GM18868 (cell line): ENCODE data around the gene ST7.
A peak's percentile ranks its signal among the peaks of the same experiment; 100 is the strongest.
"Not testable (repeated sequence)": the region's sequence is repeated elsewhere in the genome, so short reads cannot be mapped to it uniquely, and the experiment has no call there.

ENCODE experiments used
- ATAC-seq: cut with Tn5 transposase; IDR thresholded peaks from one replicate; pipeline ENCODE4 v1.9.1; 2021; ENCODE audit warnings: mild to moderate bottlenecking, moderate library complexity; ENCODE audit not compliant: unreplicated experiment

The ST7 gene

GRCh38 chr7:117088623-117089194 lies 135.4 kb downstream of the ST7 start:
- ATAC-seq: no peak

GRCh38 chr7:117090791-117091190 lies 137.5 kb downstream of the ST7 start:
- ATAC-seq: no peak

GRCh38 chr7:117091721-117092120 lies 138.4 kb downstream of the ST7 start:
- no peak for ATAC-seq

DNA sequence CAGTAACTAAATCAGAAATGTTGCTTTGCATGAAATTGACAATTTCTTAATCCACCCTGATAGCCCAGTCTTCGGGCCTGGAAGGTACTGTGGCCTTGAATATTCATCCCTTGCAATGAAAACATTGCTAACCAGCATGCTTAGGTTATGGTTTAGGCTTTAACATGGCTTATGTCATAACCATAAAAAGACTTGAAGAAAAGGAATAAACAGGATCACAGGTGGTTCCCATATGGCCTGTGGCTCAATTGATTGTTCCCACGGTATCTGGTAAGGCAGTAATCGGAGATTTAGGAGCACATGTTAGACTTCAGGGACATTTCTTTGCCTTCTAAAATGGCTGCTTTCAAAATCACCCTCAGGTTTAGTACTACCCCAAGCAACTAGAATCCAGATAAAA lies 139.5 kb downstream of the ST7 start:
- ATAC-seq: no peak

GRCh38 chr7:117094457-117094856 lies 141.2 kb downstream of the ST7 start:
- ATAC-seq: no peak

DNA sequence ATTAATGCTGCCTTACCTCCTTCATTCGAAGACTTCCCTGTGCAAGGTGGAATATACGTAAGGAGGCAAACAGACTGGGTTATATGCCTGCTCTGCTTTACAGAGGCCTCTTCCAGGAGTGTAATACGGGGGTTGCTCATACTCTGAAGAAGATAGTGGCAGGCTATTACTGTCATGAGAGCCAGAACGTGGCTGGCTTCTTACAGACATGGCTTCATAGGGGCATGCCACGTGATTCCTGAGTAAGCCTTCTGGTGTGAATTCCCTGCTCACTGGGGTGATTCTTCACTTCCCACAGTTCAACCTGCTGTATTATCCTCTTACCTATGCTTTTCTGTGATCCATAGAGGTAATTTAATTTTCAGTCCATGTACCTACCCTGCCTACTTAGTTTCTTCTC lies 141.8 kb downstream of the ST7 start:
- no peak for ATAC-seq

GRCh38 chr7:117096330-117096729 lies 143.0 kb downstream of the ST7 start:
- no peak for ATAC-seq

GRCh38 chr7:117096942-117097341 lies 143.6 kb downstream of the ST7 start:
- ATAC-seq: no peak

DNA sequence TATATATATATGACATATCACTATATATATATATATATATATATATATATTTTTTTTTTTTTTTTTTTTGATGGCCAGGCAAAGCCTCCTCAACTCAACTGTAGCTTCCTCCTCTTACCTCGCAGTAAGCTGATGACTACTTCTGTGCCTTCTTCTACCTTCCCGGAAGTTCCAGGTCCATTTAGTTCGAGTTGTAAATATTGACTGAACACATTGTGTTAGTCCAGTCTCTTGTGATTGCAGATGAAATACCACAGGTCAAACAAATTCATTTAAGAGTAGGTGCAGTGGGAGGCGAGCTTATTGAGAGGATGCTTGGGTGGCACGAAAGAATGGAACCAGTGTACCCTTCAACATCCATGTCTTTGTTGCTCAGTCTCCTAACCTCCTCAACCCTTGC lies 144.6 kb downstream of the ST7 start:
- no peak for ATAC-seq

DNA sequence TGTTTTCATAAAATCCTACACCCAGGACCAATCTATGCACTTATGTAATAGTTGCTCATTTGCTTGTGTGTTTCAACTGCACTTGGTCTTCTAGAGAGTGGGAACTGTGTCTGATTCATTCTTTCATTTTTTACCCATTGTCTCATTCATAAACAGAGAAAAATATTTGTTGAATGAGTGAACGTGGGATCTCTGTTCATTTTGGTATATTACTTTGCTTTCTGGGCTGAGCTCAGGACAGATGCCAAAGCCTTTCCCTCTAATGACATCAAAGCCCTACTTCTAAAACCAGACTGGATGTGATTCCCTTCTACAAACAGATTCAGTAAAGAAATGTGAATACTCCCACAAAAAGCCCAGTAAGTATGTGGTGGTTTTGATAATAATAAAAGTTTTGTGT lies 145.2 kb downstream of the ST7 start:
- no peak for ATAC-seq

GRCh38 chr7:117101026-117101425 lies 147.7 kb downstream of the ST7 start:
- no peak for ATAC-seq

DNA sequence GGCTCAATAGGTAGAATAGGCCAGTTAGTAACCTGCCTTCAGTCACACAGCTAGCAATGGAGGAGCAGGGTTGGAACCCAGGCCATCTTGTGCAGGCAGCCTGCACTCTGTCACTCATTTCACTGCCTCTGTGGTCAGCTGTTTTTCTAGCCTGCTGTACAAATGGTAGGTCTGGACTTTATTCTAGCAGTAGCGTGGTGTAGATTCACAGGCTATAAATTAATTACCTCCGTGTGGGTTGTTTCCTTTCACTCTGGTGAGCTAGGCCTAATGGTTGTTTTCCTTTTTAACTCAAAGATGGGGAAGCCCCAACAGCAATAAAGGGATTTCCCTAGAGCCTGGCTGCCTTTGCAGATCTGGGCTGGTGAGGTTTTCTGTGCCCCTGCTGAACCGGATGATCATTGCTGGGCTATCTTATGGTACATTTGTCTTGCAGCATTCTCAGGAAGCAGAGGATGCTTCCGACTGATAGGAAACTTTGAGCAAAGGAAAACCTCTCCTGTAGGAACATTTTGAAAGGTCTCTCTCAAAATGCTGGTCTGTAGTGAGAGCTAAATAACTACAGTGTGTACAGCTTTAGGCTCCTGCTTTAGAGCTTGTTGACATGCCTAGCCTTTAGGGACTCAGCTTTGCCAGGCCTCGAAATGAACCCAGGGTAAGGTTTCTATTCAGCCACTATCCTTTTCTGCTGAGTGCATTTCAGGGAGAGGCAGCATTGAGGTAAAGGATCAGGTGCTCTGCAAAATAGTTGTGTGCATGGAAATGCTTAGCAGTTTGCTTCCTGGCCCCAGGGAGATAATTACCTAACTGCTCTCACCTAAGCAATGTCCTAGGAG lies 157.4 kb downstream of the ST7 start:
- peak; percentile 96 for ATAC-seq

DNA sequence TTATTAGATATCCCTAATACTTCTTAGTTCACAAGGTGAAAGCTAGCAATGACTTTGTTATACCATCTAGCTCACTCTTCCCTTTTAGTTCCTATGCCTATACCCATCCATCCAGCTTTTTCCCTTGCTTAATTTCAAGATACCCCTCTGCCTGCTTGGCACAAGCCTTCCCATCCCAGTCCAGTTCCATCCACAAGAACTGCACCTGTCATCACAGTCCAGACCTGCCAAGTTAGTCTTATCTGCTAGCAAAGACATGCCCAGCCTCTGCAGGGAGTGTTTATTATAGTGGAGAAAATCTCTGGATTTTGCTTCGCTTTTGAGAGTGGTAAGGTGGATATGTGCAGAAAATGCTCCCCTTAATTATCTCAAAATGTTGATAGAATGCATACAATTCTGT lies 158.2 kb downstream of the ST7 start:
- ATAC-seq: no peak

GRCh38 chr7:117112640-117113039 lies 159.3 kb downstream of the ST7 start:
- ATAC-seq: no peak

- no peak for ATAC-seq
Observed at GRCh38 chr7:117113871-117114270, 160.6 kb downstream of the ST7 start.

DNA sequence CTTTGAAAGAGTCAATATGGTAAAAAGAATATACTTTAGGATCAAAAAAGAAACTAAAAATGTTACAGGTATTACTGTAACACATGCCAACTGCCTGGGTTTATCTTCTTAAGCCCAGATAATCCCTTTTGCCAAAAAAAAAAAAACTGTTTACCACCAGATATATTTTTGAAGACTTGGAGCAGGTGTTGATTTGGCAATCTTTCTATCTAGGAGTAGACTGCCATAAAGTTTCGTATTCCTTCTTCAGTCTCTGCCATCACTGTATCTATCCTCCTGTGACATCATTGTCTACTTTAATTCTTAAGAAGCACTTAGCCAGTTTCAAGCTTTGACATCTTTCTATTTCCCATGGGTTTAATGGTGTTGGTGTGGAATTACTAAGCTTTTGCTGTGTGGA lies 161.0 kb downstream of the ST7 start:
- no peak for ATAC-seq

- ATAC-seq: no peak
Observed at GRCh38 chr7:117116211-117116610, 162.9 kb downstream of the ST7 start.

GRCh38 chr7:117117172-117117571 lies 163.9 kb downstream of the ST7 start:
- no peak for ATAC-seq

- ATAC-seq: no peak
Observed at GRCh38 chr7:117118579-117119180, 165.4 kb downstream of the ST7 start.

GRCh38 chr7:117119192-117119924 lies 166.1 kb downstream of the ST7 start:
- ATAC-seq: peak; percentile 52

GRCh38 chr7:117120321-117120720 lies 167.0 kb downstream of the ST7 start:
- ATAC-seq: not testable (repeated sequence)

- not testable (repeated sequence) for ATAC-seq
Observed at GRCh38 chr7:117122036-117122435, 168.7 kb downstream of the ST7 start.
